Hepatocyte (in vitro differentiated cells): ENCODE results near the gene CST11. TPM values are rescaled to one million over a fixed set of nuclear protein-coding genes. Genes with fewer than 3 reads are reported as not detected.

ENCODE experiments used
- DNase-seq: peaks from one replicate; pipeline ENCODE4 v3.0.0-alpha.2; 2016; ENCODE audit warnings: low spot score
- H2AFZ ChIP-seq: fragments of 200-600 bp; sonication (generic); 2 replicates; pipeline ENCODE4 v1.6.0; 2016; ENCODE audit warnings: antibody characterized with exemption, mild to moderate bottlenecking
- H3K27ac ChIP-seq: fragments of 200-600 bp; sonication (generic); 2 replicates; pipeline ENCODE4 v1.5.1; 2016; ENCODE audit warnings: mild to moderate bottlenecking
- H3K27me3 ChIP-seq: fragments of 200-600 bp; sonication (generic); 2 replicates; pipeline ENCODE4 v1.6.1; 2016
- H3K36me3 ChIP-seq: fragments of 200-600 bp; sonication (generic); replicated peaks from 2 replicates; pipeline ENCODE4 v1.5.1; 2016; ENCODE audit warnings: low read depth; ENCODE audit not compliant: insufficient read depth
- H3K4me1 ChIP-seq: fragments of 200-600 bp; sonication (generic); 2 replicates; pipeline ENCODE4 v1.5.1; 2016; ENCODE audit warnings: mild to moderate bottlenecking, moderate library complexity; ENCODE audit not compliant: insufficient read depth
- H3K4me2 ChIP-seq: fragments of 200-600 bp; sonication (generic); 2 replicates; pipeline ENCODE4 v1.6.0; 2016
- H3K4me3 ChIP-seq: fragments of 200-600 bp; sonication (generic); 2 replicates; pipeline ENCODE4 v1.5.1; 2016; ENCODE audit warnings: mild to moderate bottlenecking
- H3K79me2 ChIP-seq: fragments of 200-600 bp; sonication (generic); 2 replicates; pipeline ENCODE4 v1.6.0; 2017; ENCODE audit warnings: mild to moderate bottlenecking
- H3K9me2 ChIP-seq: fragments of 200-600 bp; sonication (generic); replicated peaks from 2 replicates; pipeline ENCODE4 v1.6.0; 2017; ENCODE audit warnings: mild to moderate bottlenecking; ENCODE audit not compliant: insufficient read depth
- H3K9me3 ChIP-seq: fragments of 200-600 bp; sonication (generic); 2 replicates; pipeline ENCODE4 v1.5.1; 2016; ENCODE audit warnings: low read depth, mild to moderate bottlenecking
- H4K20me1 ChIP-seq: fragments of 200-600 bp; sonication (generic); 2 replicates; pipeline ENCODE4 v1.6.0; 2016; ENCODE audit warnings: mild to moderate bottlenecking; ENCODE audit not compliant: insufficient read depth, poor library complexity, severe bottlenecking
- EZH2 ChIP-seq: fragments of 200-600 bp; sonication (generic); IDR thresholded peaks from 2 replicates; pipeline ENCODE4 v1.6.1; 2016; ENCODE audit warnings: antibody characterized with exemption, mild to moderate bottlenecking, borderline replicate concordance
- EZH2phosphoT487 ChIP-seq: fragments of 200-600 bp; sonication (generic); IDR thresholded peaks from one replicate; pipeline ENCODE4 v1.6.1; 2018; ENCODE audit warnings: antibody characterized with exemption, mild to moderate bottlenecking, low read depth, moderate library complexity; ENCODE audit not compliant: unreplicated experiment, severe bottlenecking
- WGBS: methylation state at CpG from one replicate; pipeline ENCODE4 v1.1.6; 2016; ENCODE audit warnings: low lambda C conversion rate; ENCODE audit errors: missing lambda C conversion rate; 5-methylcytosine and 5-hydroxymethylcytosine counted together
- polyA plus RNA-seq: library from polyadenylated mRNA; unstranded; fragments of >200 nt; fragmentation: Nextera tagmentation; extraction: Ambion mirVana; gene quantifications from 2 replicates; pipeline ENCODE4 v1.2.1, GENCODE V29; 2016
- total RNA-seq: library from RNA; depleted of rRNA; stranded (reverse); fragments of >200 nt; gene quantifications from 2 replicates; pipeline ENCODE4 v1.2.3, GENCODE V29; 2014
- TF ChIP-seq, protein P1 (sequence below): fragments of 200-600 bp; sonication (generic); IDR thresholded peaks from 2 replicates; pipeline ENCODE4 v1.5.1; 2016; ENCODE audit warnings: antibody characterized with exemption, mild to moderate bottlenecking; ENCODE audit not compliant: poor library complexity

CST11 gene
- total and polyA plus RNA-seq, 2 experiments from 2014 or later: not detected

DNA sequence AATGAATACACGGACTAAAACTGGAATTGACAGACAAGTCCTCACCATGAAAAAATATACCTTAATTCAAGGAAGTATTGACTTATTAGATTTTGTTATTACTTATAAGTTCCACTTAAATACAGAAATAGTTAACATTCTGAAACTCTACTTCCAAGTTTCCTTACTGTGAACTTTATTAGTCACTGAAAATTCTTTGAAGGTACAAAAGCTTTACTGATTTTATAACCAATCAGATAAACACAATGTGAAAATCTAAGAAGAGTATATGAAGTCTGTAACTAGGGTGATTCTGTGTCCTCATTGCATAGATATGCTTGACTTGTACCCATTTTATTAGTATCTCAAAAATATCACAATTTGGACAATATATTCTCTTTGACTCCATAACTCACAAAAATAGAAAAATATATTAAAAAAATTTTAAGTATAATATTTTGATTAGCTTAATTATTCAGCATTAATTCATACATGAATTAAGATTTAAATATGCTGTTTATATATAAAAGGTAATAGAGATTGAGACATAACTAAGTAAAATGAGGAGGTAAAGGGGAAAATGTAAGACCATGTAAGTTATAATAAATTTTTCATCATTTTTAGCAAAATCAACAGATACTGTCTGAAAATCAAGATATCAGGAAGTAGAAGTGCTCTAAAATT is 38.0 kb downstream of the CST11 start:
- Histone ChIP-seq H3K9me2 (no peaks in the 10 kb centered on the region), H3K4me2 (no peak overlapping the region), H3K27me3 (no peaks in the 10 kb centered on the region), H4K20me1 (peaks cover 6% of the 10 kb centered on the region), H3K4me3 (no peak overlapping the region), H3K27ac (no peak overlapping the region), H3K36me3 (no peaks in the 10 kb centered on the region), H3K4me1 (peaks cover 12% of the 10 kb centered on the region), H2AFZ (no peak overlapping the region), H3K79me2 (peaks cover 97% of the 10 kb centered on the region), H3K9me3 (no peaks in the 10 kb centered on the region)
- no peak for DNase-seq
- no peak for TF ChIP-seq EZH2
- TF ChIP-seq, protein P1, sequence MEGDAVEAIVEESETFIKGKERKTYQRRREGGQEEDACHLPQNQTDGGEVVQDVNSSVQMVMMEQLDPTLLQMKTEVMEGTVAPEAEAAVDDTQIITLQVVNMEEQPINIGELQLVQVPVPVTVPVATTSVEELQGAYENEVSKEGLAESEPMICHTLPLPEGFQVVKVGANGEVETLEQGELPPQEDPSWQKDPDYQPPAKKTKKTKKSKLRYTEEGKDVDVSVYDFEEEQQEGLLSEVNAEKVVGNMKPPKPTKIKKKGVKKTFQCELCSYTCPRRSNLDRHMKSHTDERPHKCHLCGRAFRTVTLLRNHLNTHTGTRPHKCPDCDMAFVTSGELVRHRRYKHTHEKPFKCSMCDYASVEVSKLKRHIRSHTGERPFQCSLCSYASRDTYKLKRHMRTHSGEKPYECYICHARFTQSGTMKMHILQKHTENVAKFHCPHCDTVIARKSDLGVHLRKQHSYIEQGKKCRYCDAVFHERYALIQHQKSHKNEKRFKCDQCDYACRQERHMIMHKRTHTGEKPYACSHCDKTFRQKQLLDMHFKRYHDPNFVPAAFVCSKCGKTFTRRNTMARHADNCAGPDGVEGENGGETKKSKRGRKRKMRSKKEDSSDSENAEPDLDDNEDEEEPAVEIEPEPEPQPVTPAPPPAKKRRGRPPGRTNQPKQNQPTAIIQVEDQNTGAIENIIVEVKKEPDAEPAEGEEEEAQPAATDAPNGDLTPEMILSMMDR: no peak
- TF ChIP-seq EZH2phosphoT487: no peak
- 74% methylated on average over 1 of the region's 1 CpG for WGBS

DNA sequence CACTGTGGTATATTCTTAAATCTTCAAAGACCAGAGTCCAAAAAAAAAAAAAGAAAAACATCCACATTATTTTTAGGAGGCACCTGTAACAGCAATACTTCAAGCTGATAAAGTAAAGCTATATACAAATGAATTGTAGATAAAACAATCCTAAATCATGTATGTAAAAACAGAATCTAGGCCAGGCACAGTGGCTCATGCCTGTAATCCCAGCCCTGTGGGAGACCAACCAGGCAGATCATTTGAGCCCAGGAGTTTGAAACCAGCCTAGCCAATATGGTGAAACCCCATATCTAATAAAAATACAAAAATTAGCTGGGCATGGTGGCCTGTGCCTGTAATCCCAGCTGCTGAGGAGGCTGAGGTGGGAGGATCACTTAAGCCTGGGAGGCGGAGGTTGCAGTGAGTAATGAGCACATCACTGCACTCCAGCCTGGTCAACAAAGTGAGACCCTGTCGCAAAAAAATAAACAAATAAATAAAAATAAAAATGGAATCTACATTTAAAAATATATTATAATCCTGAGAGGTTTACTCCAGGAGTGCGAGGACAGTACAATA is 38.7 kb downstream of the CST11 start:
- Histone ChIP-seq H2AFZ (no peak overlapping the region), H3K9me3 (no peaks in the 10 kb centered on the region), H3K4me1 (peaks cover 7% of the 10 kb centered on the region), H3K36me3 (no peaks in the 10 kb centered on the region), H3K79me2 (peaks cover 97% of the 10 kb centered on the region), H3K27ac (no peak overlapping the region), H3K4me3 (no peak overlapping the region), H3K9me2 (no peaks in the 10 kb centered on the region), H3K4me2 (no peak overlapping the region), H4K20me1 (peaks cover 3% of the 10 kb centered on the region), H3K27me3 (no peaks in the 10 kb centered on the region)
- TF ChIP-seq EZH2phosphoT487 (no peak), EZH2 (no peak)
- TF ChIP-seq, protein P1: no peak
- no peak for DNase-seq
- WGBS: 86% methylated on average over 3 of the region's 3 CpGs

GRCh38 chr20:23412026-23412425 is 40.6 kb downstream of the CST11 start:
- Histone ChIP-seq H3K4me1 (peaks cover 7% of the 10 kb centered on the region), H3K27ac (no peak overlapping the region), H4K20me1 (peaks cover 3% of the 10 kb centered on the region), H3K79me2 (peaks cover 97% of the 10 kb centered on the region), H3K9me2 (no peaks in the 10 kb centered on the region), H2AFZ (no peak overlapping the region), H3K27me3 (no peaks in the 10 kb centered on the region), H3K9me3 (no peaks in the 10 kb centered on the region), H3K4me3 (no peak overlapping the region), H3K4me2 (no peak overlapping the region), H3K36me3 (no peaks in the 10 kb centered on the region)
- DNase-seq: no peak
- TF ChIP-seq, protein P1: no peak
- no peak for TF ChIP-seq EZH2phosphoT487
- TF ChIP-seq EZH2: no peak
- WGBS: 63% methylated on average over 1 of the region's 1 CpG
